Suprapubic skin (tissue), 4 donors: ENCODE results near the gene CDK4. TPM values are rescaled to one million over a fixed set of nuclear protein-coding genes. Genes with fewer than 3 reads are reported as not detected.
"Not testable (repeated sequence)": the region's sequence is repeated elsewhere in the genome, so short reads cannot be mapped to it uniquely, and the experiment has no call there.

Source experiments
- DNase-seq, 2 donors: peaks; one replicate each; pipeline ENCODE4 v3.0.0-alpha.2; 2019; ENCODE audit warnings: low spot score in 2 of 2
- H3K27ac ChIP-seq: fragments of 200-600 bp; sonication (generic); one replicate; pipeline ENCODE4 v1.5.1; 2019
- H3K27me3 ChIP-seq: fragments of 200-600 bp; sonication (generic); one replicate; pipeline ENCODE4 v1.5.1; 2019
- H3K36me3 ChIP-seq: fragments of 200-600 bp; sonication (generic); one replicate; pipeline ENCODE4 v1.5.1; 2019
- H3K4me1 ChIP-seq: fragments of 200-600 bp; sonication (generic); one replicate; pipeline ENCODE4 v1.5.1; 2019
- H3K4me3 ChIP-seq: fragments of 200-600 bp; sonication (generic); one replicate; pipeline ENCODE4 v1.5.1; 2019; ENCODE audit warnings: mild to moderate bottlenecking
- H3K9me3 ChIP-seq: fragments of 200-600 bp; sonication (generic); one replicate; pipeline ENCODE4 v1.5.1; 2019
- EP300 ChIP-seq: sonication (generic); formaldehyde crosslinking; IDR thresholded peaks from one replicate; pipeline ENCODE4 v1.6.1; 2017; ENCODE audit warnings: antibody characterized with exemption
- POLR2A ChIP-seq, 2 donors: fragments of 450-650 bp; IDR thresholded peaks; one replicate each; pipeline ENCODE4 v1.6.1; 2017; ENCODE audit warnings: antibody characterized with exemption in 2 of 2, mild to moderate bottlenecking in 2 of 2, moderate library complexity in 2 of 2
- POLR2AphosphoS5 ChIP-seq, 3 donors: sonication (generic); formaldehyde crosslinking; IDR thresholded peaks; one replicate each; pipeline ENCODE4 v1.6.1; 2017; ENCODE audit warnings: antibody characterized with exemption in 3 of 3
- WGBS: methylation state at CpG from one replicate; pipeline ENCODE4 v1.1.5; 2018; 5-methylcytosine and 5-hydroxymethylcytosine counted together
- total RNA-seq, 4 donors: library from RNA; depleted of rRNA; stranded (reverse); fragments of >200 nt; gene quantifications; one replicate each; pipeline ENCODE4 v1.1.0, GENCODE V29; 2016
- TF ChIP-seq, protein P1 (sequence below), 2 donors: fragments of 200-600 bp in 1 of 2; fragments of 450-650 bp in 1 of 2; sonication (generic) in 1 of 2; IDR thresholded peaks; one replicate each; pipeline ENCODE4 v1.5.1; 2016 to 2019; ENCODE audit warnings: antibody characterized with exemption in 2 of 2, mild to moderate bottlenecking in 1 of 2, moderate library complexity in 1 of 2

Gene CDK4
- total RNA-seq, 4 donors from 2014 or later: 35.7 to 82.3 (median 47.0) TPM

DNA sequence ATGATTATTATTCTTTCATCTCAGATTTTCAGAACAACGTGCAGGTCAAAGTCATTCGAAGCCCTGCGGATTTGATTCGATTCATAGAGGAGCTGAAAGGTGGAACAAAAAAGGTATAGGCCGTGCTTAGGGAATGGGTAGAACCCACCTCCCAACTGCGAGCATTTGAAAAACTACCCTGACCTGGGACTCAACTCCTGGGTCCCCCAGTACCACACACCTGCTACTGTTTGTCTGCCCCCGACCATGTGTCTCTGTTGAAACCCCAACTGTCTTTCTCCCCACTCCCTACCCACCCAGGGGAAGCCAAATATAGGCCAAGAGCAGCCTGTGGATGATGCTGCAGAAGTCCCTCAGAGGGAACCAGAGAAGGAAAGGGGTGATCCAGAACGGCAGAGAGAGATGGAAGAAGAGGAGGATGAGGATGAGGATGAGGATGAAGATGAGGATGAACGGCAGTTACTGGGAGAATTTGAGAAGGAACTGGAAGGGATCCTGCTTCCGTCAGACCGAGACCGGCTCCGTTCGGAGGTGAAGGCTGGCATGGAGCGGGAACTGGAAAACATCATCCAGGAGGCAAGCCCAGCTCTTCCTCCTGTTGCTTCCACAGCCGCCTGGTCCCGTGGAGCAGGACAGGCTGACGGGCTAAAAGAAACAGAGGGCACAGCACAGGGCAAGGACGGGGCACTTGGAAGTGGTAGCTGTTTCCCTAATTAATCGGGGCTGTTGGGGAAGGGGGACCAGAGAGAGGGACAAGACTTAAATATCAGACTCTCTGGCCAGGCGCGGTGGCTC, 34.1 kb downstream of the CDK4 start:
- peaks cover 84% of the 10 kb centered on the region for H3K36me3 ChIP-seq
- 95% methylated on average over 22 of the region's 22 CpGs for WGBS
- TF ChIP-seq POLR2A (IDR thresholded peaks at IDR 0.05): no peak
- TF ChIP-seq, protein P1, sequence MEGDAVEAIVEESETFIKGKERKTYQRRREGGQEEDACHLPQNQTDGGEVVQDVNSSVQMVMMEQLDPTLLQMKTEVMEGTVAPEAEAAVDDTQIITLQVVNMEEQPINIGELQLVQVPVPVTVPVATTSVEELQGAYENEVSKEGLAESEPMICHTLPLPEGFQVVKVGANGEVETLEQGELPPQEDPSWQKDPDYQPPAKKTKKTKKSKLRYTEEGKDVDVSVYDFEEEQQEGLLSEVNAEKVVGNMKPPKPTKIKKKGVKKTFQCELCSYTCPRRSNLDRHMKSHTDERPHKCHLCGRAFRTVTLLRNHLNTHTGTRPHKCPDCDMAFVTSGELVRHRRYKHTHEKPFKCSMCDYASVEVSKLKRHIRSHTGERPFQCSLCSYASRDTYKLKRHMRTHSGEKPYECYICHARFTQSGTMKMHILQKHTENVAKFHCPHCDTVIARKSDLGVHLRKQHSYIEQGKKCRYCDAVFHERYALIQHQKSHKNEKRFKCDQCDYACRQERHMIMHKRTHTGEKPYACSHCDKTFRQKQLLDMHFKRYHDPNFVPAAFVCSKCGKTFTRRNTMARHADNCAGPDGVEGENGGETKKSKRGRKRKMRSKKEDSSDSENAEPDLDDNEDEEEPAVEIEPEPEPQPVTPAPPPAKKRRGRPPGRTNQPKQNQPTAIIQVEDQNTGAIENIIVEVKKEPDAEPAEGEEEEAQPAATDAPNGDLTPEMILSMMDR (IDR thresholded peaks at IDR 0.05): no peak
- no peak for DNase-seq
- no peaks in the 10 kb centered on the region for H3K27me3 ChIP-seq
- no peak overlapping the region for H3K27ac ChIP-seq
- H3K4me1 ChIP-seq: no peaks in the 10 kb centered on the region
- H3K4me3 ChIP-seq: no peak overlapping the region
- H3K9me3 ChIP-seq: no peaks in the 10 kb centered on the region

DNA sequence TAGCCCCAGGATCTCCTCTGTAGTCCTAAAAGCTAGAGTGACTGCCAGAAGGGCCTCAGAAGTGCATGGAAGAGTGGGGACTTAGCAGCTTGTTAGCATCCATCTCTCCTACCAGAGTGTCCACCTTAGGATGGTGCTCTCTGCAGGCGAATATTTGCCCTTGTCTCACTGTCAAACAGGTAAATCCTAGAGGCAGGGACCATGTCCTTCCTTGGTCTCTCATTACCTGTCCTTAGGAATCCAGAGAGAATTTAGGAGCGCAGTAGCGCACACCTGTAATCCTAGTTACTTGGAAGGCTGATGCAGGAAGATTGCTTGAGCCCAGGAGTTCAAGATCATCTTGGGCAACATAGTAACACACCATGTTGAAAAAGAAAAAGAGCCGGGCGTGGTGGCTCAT, 35.0 kb downstream of the CDK4 start:
- Histone ChIP-seq H3K27me3 (no peaks in the 10 kb centered on the region), H3K4me1 (no peaks in the 10 kb centered on the region), H3K27ac (no peak overlapping the region), H3K4me3 (no peak overlapping the region), H3K36me3 (peaks cover 83% of the 10 kb centered on the region), H3K9me3 (no peaks in the 10 kb centered on the region)
- DNase-seq: no peak
- WGBS: 93% methylated on average over 5 of the region's 5 CpGs
- TF ChIP-seq POLR2AphosphoS5 (IDR thresholded peaks at IDR 0.05) (no peak), EP300 (no peak)

DNA sequence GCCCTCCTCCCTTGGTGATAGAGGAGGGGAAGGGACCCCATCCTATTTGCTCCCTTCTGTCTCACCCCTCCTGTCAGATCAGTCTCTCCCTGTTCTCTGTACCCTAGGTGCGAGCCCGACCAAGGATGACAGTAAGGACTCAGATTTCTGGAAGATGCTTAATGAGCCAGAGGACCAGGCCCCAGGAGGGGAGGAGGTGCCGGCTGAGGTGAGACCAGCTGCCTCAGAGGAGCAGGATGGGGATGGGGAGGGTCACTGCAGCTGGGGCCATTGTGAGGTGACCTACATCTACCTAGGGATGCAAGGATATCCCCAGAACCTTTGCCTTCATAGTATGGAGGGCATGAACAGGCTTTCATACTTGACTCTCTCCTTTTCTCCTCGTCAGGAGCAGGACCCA, 35.8 kb downstream of the CDK4 start:
- Histone ChIP-seq H3K27ac (no peak overlapping the region), H3K36me3 (peaks cover 83% of the 10 kb centered on the region), H3K27me3 (no peaks in the 10 kb centered on the region), H3K9me3 (no peaks in the 10 kb centered on the region), H3K4me1 (no peaks in the 10 kb centered on the region), H3K4me3 (no peak overlapping the region)
- WGBS: 87% methylated on average over 4 of the region's 4 CpGs
- no peak for DNase-seq
- TF ChIP-seq, protein P1 (IDR thresholded peaks at IDR 0.05): no peak
- TF ChIP-seq POLR2AphosphoS5 (IDR thresholded peaks at IDR 0.05): no peak
- no peak for TF ChIP-seq POLR2A (IDR thresholded peaks at IDR 0.05)
- TF ChIP-seq EP300: no peak

DNA sequence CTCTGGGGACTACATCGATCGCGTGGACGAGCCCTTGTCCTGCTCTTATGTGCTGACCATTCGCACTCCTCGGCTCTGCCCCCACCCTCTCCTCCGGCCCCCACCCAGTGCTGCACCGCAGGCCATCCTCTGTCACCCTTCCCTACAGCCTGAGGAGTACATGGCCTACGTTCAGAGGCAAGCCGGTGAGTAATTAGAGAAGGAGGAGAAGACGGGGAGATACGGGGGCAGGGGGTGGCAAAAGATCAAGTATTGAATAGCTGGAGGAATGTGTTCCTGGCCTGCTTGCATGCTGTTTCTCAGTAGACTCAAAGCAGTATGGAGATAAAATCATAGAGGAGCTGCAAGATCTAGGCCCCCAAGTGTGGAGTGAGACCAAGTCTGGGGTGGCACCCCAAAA, 36.3 kb downstream of the CDK4 start:
- WGBS: 95% methylated on average over 12 of the region's 12 CpGs
- no peak overlapping the region for H3K27ac ChIP-seq
- H3K36me3 ChIP-seq: peaks cover 78% of the 10 kb centered on the region
- no peak for TF ChIP-seq POLR2AphosphoS5 (IDR thresholded peaks at IDR 0.05)
- TF ChIP-seq, protein P1 (IDR thresholded peaks at IDR 0.05): no peak
- no peak for TF ChIP-seq EP300
- no peak for TF ChIP-seq POLR2A (IDR thresholded peaks at IDR 0.05)
- H3K9me3 ChIP-seq: no peaks in the 10 kb centered on the region
- no peak for DNase-seq
- no peak overlapping the region for H3K4me3 ChIP-seq
- no peaks in the 10 kb centered on the region for H3K4me1 ChIP-seq
- H3K27me3 ChIP-seq: no peaks in the 10 kb centered on the region

DNA sequence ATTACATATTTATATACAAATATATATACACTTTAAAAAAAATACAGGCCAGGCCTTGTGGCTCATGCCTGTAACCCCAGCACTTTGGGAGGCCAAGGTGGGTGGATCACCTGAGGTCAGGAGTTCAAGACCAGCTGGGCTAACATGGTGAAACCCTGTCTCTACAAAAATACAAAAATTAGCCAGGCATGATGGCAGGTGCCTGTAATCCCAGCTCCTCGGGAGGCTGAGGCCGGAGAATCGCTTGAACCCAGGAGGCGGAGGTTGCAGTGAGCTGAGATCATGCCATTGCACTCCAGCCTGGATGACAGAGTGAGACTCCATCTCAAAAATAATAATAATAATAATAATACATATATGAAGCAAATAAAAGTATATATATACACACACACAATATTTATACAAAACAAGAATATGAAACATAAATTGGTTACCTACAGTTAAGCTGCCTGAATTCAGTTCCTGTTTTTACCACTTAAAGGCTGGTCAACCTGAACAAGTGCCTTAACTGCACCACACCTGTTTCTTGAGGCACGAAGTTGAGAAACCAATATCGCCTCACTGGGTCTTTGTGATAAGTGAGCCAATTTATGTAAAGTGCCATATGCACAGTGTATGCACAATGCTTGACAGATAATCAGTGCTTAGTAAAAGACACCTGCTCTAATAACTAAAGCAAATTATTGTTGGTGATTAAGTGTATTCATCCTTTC, 36.9 kb downstream of the CDK4 start:
- H3K27me3 ChIP-seq, H3K27ac ChIP-seq, H3K4me3 ChIP-seq, H3K4me1 ChIP-seq, H3K9me3 ChIP-seq, DNase-seq: not testable (repeated sequence)
- 96% methylated on average over 6 of the region's 6 CpGs for WGBS
- peaks cover 72% of the 10 kb centered on the region for H3K36me3 ChIP-seq

DNA sequence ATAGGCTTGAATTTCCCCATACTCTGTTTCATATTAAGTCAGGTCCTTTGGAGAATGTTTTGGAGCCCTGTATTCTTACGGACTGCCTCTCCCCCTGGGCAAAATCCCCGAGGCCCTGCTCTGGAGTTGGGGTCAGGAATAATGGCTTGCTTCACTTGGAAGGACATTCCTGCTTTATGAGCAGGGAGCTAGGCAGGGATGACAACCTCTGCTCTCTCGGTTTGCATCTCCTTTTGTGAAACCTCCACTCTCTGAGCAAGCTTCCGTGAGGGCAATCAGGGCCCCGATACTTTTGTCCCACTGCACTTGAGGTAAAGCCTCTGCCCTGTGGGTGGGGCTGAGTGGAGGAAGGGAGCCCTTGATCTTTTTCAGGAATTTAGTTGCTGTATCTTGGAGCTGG, 38.9 kb downstream of the CDK4 start:
- Histone ChIP-seq H3K27me3 (no peaks in the 10 kb centered on the region), H3K9me3 (no peaks in the 10 kb centered on the region), H3K4me1 (no peaks in the 10 kb centered on the region), H3K4me3 (no peak overlapping the region), H3K36me3 (peaks cover 52% of the 10 kb centered on the region), H3K27ac (no peak overlapping the region)
- TF ChIP-seq POLR2A (IDR thresholded peaks at IDR 0.05): no peak
- no peak for DNase-seq
- WGBS: 90% methylated on average over 5 of the region's 5 CpGs
